HG03571 (cell line): ENCODE results near the gene ZNFX1.
"Not testable (repeated sequence)": the region's sequence is repeated elsewhere in the genome, so short reads cannot be mapped to it uniquely, and the experiment has no call there.

Experiments
- ATAC-seq: cut with Tn5 transposase; IDR thresholded peaks from one replicate; pipeline ENCODE4 v1.9.1; 2021; ENCODE audit not compliant: unreplicated experiment

Gene ZNFX1

GRCh38 chr20:49216991-49217578, 60.8 kb downstream of the ZNFX1 start:
- peak; percentile 35 for ATAC-seq

GRCh38 chr20:49215232-49215631, 62.6 kb downstream of the ZNFX1 start:
- no peak for ATAC-seq

GRCh38 chr20:49214571-49214970, 63.3 kb downstream of the ZNFX1 start:
- ATAC-seq, result no peak

- no peak for ATAC-seq
These were observed 67.1 kb downstream of the ZNFX1 start for GRCh38 chr20:49210757-49211110.

GRCh38 chr20:49210101-49210756, 67.6 kb downstream of the ZNFX1 start:
- no peak for ATAC-seq

- ATAC-seq, result no peak
These were observed 70.8 kb downstream of the ZNFX1 start for GRCh38 chr20:49207076-49207475.

- no peak for ATAC-seq
These were observed 74.1 kb downstream of the ZNFX1 start for GRCh38 chr20:49203746-49204145.

GRCh38 chr20:49203011-49203410, 74.8 kb downstream of the ZNFX1 start:
- no peak for ATAC-seq

GRCh38 chr20:49199729-49200293, 78.0 kb downstream of the ZNFX1 start:
- ATAC-seq, result no peak

- not testable (repeated sequence) for ATAC-seq
These were observed 84.8 kb downstream of the ZNFX1 start for GRCh38 chr20:49192944-49193518.
